ENCODE results near the gene CEMIP2. TPM values are rescaled to one million over a fixed set of nuclear protein-coding genes. Genes with fewer than 3 reads are reported as not detected.

Gene CEMIP2
- total and polyA plus RNA-seq, 4 donors, result 24.6 to 64.9 (median 48.6) TPM

DNA sequence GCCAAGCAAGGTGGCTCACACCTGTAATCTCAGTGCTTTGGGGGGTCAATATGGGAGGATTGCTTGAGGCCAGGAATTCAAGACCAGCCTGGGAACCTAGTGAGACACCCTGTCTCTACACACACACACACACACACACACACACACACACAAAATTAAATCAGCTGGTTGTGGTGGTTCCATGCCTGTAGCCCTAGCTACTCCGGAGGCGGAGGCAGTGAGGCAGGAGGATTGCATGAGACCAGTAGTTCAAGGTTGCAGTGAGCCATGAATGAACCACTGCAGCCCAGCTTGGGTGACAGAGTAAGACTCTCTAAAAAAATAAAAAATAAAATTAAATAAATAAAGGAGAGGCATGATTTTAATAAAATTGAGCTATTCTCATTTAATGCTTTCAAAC is 13.1 kb downstream of the CEMIP2 start:
- H3K4me3 ChIP-seq (ENCODE audit: low read depth, low read length), result no peak overlapping the region
- H3K27ac ChIP-seq (ENCODE audit: low read depth, low read length), result no peak overlapping the region
- no peaks in the 10 kb centered on the region for H3K4me1 ChIP-seq (ENCODE audit: control insufficient read depth, insufficient read depth, low read length)
- no peak for DNase-seq (ENCODE audit: low read depth in 4 of 6, low spot score in 6 of 6)
- no peaks in the 10 kb centered on the region for H3K9me3 ChIP-seq (ENCODE audit: control insufficient read depth, insufficient read depth, low read length)
- H3K36me3 ChIP-seq (ENCODE audit: control insufficient read depth, insufficient read depth, low read length), result no peaks in the 10 kb centered on the region
- 100% methylated on average over 2 of the region's 2 CpGs for WGBS (ENCODE audit: insufficient coverage)
- H3K27me3 ChIP-seq (ENCODE audit: control insufficient read depth, insufficient read depth, low read length), result peaks cover 2% of the 10 kb centered on the region

DNA sequence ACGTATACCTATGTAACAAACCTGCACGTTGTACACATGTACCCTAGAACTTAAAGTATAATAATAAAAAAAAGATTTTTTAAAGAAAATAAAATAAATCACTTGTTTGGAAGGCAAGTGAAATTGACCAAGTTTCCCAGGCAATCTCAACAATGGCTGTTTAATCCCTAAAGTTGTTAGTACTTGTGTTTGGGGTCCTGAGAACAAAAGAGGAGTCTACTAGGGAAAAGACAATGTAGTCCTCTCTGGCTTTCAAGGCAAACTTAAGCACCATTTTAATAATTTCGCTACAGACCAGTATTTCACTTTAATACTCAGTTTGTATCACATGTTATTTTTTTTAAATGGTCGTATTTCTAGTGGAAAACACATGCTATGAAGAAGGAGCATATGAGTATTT is 14.2 kb downstream of the CEMIP2 start:
- no peak for DNase-seq (ENCODE audit: low read depth in 4 of 6, low spot score in 6 of 6)
- Histone ChIP-seq H3K4me3 (ENCODE audit: low read depth, low read length) (no peak overlapping the region), H3K36me3 (ENCODE audit: control insufficient read depth, insufficient read depth, low read length) (no peaks in the 10 kb centered on the region), H3K27me3 (ENCODE audit: control insufficient read depth, insufficient read depth, low read length) (peaks cover 2% of the 10 kb centered on the region), H3K9me3 (ENCODE audit: control insufficient read depth, insufficient read depth, low read length) (no peaks in the 10 kb centered on the region), H3K27ac (ENCODE audit: low read depth, low read length) (no peak overlapping the region), H3K4me1 (ENCODE audit: control insufficient read depth, insufficient read depth, low read length) (no peaks in the 10 kb centered on the region)
- WGBS (ENCODE audit: insufficient coverage), result no CpG with 5 or more reads among the region's 4 CpGs

DNA sequence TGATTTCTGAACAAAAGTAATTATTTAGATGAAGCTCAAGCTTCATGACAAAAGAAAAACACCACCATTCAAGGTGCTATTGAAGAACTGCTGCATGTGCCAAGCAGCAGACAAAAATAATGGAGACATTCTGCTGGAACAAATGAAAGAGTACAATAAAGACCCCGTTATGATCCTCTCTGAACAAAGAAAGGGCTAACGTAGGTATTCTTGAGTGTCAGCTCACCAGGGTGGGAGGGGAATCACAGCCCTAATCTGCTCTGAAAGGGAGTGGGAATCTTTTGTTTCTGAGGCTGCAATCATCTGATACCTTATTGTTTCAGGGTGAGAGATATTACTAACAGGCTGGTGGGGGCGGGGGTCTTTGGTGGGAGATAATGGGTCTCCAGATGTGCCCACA is 15.4 kb downstream of the CEMIP2 start:
- Histone ChIP-seq H3K4me1 (ENCODE audit: control insufficient read depth, insufficient read depth, low read length) (no peaks in the 10 kb centered on the region), H3K9me3 (ENCODE audit: control insufficient read depth, insufficient read depth, low read length) (no peaks in the 10 kb centered on the region), H3K4me3 (ENCODE audit: low read depth, low read length) (no peak overlapping the region), H3K27ac (ENCODE audit: low read depth, low read length) (no peak overlapping the region), H3K36me3 (ENCODE audit: control insufficient read depth, insufficient read depth, low read length) (no peaks in the 10 kb centered on the region), H3K27me3 (ENCODE audit: control insufficient read depth, insufficient read depth, low read length) (no peaks in the 10 kb centered on the region)
- DNase-seq (ENCODE audit: low read depth in 4 of 6, low spot score in 6 of 6), result no peak
- 40% methylated on average over 2 of the region's 3 CpGs for WGBS (ENCODE audit: insufficient coverage)

DNA sequence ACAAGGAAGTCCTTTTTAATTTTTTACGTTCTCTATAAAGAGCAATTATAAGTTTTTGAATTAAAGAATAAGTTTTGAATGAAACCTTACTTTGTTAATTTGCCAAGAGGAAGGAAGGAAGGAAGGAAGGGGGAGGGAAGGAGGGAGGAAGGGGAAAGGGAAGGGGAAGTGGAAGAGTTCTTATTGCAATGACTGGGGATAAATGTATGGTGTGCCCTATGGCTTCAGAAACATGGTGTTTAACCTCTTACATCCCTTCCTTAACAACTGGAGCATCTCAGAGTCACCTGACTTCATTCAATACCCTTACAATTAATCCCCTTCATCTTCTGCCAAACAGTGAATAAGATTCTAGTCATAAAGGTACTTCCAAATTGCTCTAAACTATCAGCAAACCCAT is 16.0 kb downstream of the CEMIP2 start:
- Histone ChIP-seq H3K4me3 (ENCODE audit: low read depth, low read length) (no peak overlapping the region), H3K27me3 (ENCODE audit: control insufficient read depth, insufficient read depth, low read length) (no peaks in the 10 kb centered on the region), H3K36me3 (ENCODE audit: control insufficient read depth, insufficient read depth, low read length) (no peaks in the 10 kb centered on the region), H3K27ac (ENCODE audit: low read depth, low read length) (no peak overlapping the region), H3K9me3 (ENCODE audit: control insufficient read depth, insufficient read depth, low read length) (no peaks in the 10 kb centered on the region), H3K4me1 (ENCODE audit: control insufficient read depth, insufficient read depth, low read length) (no peaks in the 10 kb centered on the region)
- no peak for DNase-seq (ENCODE audit: low read depth in 4 of 6, low spot score in 6 of 6)
- no CpG with 5 or more reads among the region's 1 CpG for WGBS (ENCODE audit: insufficient coverage)

DNA sequence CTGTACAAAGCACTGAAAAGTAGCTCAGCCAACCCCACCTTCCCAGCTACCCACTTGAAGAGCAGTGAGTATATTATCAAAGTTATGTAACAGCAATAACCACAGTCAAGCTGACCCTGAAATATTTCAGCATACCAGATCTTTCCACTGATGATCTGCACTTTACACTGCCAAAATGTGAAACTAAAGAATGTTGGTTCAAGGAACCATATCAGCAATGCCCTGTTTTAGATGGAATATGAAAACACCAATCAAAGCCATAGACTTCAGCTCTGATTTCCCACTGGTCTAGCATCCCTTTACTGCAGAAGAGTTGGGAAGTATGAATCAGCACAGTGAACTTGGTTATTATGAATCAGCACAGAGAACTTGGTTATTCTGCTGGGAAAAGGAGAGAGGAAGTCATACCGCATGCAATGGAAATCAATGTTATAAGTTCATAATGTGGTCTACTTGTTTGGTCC is 20.0 kb downstream of the CEMIP2 start:
- H3K4me1 ChIP-seq (ENCODE audit: control insufficient read depth, insufficient read depth, low read length), result no peaks in the 10 kb centered on the region
- no peaks in the 10 kb centered on the region for H3K27me3 ChIP-seq (ENCODE audit: control insufficient read depth, insufficient read depth, low read length)
- H3K27ac ChIP-seq (ENCODE audit: low read depth, low read length), result no peak overlapping the region
- WGBS (ENCODE audit: insufficient coverage), result no CpG with 5 or more reads among the region's 1 CpG
- H3K4me3 ChIP-seq (ENCODE audit: low read depth, low read length), result no peak overlapping the region
- H3K36me3 ChIP-seq (ENCODE audit: control insufficient read depth, insufficient read depth, low read length), result peaks cover 2% of the 10 kb centered on the region
- no peak for DNase-seq (ENCODE audit: low read depth in 4 of 6, low spot score in 6 of 6)
- H3K9me3 ChIP-seq (ENCODE audit: control insufficient read depth, insufficient read depth, low read length), result no peaks in the 10 kb centered on the region

DNA sequence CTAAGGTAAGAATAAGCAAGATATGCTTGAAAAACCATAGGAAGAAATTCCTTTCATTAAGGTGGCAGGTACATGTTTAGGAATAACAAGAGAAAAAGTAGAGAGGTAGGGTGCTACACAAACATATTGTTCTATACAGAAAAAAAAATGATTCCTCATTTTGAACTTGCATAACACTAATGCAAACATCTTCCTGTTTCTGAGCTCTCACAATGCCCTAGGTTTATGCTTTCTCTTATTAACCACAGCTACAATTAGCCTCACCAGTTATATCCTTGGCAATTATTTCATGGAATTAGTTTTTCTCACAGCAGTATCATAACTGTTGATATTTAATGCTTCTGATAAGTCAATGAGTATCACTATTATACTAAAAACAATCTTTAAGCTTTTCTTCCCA is 20.7 kb downstream of the CEMIP2 start:
- DNase-seq (ENCODE audit: low read depth in 4 of 6, low spot score in 6 of 6), result no peak
- Histone ChIP-seq H3K9me3 (ENCODE audit: control insufficient read depth, insufficient read depth, low read length) (no peaks in the 10 kb centered on the region), H3K4me1 (ENCODE audit: control insufficient read depth, insufficient read depth, low read length) (no peaks in the 10 kb centered on the region), H3K27ac (ENCODE audit: low read depth, low read length) (no peak overlapping the region), H3K4me3 (ENCODE audit: low read depth, low read length) (no peak overlapping the region), H3K36me3 (ENCODE audit: control insufficient read depth, insufficient read depth, low read length) (peaks cover 2% of the 10 kb centered on the region), H3K27me3 (ENCODE audit: control insufficient read depth, insufficient read depth, low read length) (no peaks in the 10 kb centered on the region)

DNA sequence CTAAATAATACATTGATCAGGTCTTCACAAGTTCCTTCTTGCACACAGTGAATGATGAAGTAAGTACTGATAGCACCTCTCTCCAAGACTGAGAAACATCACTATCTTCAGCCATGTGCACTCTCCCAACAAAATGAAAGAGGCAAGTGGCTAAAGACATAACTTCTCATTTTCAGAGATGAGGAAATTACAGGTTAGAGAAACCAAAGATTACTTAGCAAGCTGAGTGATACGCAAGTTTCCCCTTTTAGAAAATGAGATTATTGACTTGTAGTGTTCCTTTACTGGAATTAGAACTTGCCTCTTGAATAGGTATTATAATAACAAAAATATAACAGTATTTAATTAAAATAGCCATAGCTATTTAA is 21.6 kb downstream of the CEMIP2 start:
- Histone ChIP-seq H3K36me3 (ENCODE audit: control insufficient read depth, insufficient read depth, low read length) (peaks cover 2% of the 10 kb centered on the region), H3K4me3 (ENCODE audit: low read depth, low read length) (no peak overlapping the region), H3K4me1 (ENCODE audit: control insufficient read depth, insufficient read depth, low read length) (no peaks in the 10 kb centered on the region), H3K9me3 (ENCODE audit: control insufficient read depth, insufficient read depth, low read length) (no peaks in the 10 kb centered on the region), H3K27me3 (ENCODE audit: control insufficient read depth, insufficient read depth, low read length) (no peaks in the 10 kb centered on the region), H3K27ac (ENCODE audit: low read depth, low read length) (no peak overlapping the region)
- no CpG with 5 or more reads among the region's 1 CpG for WGBS (ENCODE audit: insufficient coverage)
- DNase-seq (ENCODE audit: low read depth in 4 of 6, low spot score in 6 of 6), result no peak

DNA sequence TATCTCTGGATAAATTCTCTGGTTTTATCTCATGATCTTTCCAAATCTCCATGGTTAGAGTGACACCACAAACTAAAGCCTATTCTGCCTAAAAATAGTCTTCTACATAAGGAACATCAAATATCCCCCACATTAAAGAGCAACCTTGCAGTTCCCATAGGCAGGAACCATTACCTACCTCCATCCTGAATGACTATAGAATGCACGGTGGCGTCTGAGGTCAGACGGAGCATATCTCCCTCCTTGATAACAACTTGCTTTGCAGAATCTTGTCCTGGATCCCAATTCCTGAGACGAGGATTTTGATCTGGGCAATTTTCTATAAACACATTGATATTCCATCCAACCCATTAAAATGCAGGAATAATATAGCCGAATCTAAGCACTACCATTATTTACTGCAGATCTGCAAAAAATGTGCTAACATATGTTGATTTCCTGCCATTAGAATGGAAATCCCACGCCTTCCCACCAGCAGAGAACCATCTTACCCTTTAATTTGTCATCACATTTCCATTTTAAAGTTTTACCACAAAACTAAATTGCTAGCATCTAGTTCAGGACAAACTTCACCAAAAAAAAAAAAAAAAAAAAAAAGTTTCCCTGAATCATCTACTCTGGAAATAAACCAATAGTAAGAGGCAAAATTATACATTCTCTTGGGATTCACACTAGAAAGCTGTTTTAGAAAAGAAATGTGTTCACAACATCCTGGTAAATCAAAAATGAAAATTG is 22.1 kb downstream of the CEMIP2 start:
- Histone ChIP-seq H3K36me3 (ENCODE audit: control insufficient read depth, insufficient read depth, low read length) (peaks cover 2% of the 10 kb centered on the region), H3K27me3 (ENCODE audit: control insufficient read depth, insufficient read depth, low read length) (no peaks in the 10 kb centered on the region), H3K9me3 (ENCODE audit: control insufficient read depth, insufficient read depth, low read length) (no peaks in the 10 kb centered on the region), H3K4me3 (ENCODE audit: low read depth, low read length) (no peak overlapping the region), H3K27ac (ENCODE audit: low read depth, low read length) (no peak overlapping the region), H3K4me1 (ENCODE audit: control insufficient read depth, insufficient read depth, low read length) (no peaks in the 10 kb centered on the region)
- DNase-seq (ENCODE audit: low read depth in 4 of 6, low spot score in 6 of 6), result no peak
- 76% methylated on average over 6 of the region's 6 CpGs for WGBS (ENCODE audit: insufficient coverage)

DNA sequence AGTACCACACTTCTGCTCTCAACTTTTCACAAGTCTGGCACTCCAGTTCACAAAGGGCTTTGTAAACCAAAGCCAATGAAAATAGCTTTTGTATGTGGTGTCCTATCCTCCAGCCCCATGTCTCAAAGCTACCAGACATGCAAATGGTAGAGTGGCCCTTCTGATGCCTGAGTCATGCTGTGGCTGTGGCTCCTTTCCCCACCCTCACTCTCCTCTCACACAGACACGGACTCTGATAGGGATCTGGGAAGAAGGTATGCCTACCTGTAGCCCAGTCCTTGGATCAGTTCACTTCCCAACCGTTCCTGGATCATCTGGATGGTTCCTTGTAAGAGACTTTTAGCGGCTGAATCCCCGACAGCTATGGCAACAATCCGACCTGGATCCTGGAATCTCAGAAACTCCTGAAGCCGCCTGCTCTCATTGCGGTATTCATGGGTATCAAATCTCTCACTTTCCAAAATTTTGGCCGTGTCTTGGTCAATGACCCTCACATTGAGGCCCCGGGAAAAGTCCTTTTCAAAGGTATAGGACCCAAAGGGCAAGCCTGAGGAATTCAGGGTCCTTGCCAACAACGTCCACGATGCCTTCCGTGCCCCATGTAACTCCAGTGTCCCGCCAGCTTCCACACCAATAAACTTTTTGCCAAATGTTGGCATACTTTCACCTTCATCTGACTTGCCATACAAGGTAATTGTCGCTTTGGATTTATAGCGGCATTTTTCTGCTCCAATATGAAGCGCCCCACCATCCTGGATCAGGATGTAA is 23.4 kb downstream of the CEMIP2 start:
- DNase-seq (ENCODE audit: low read depth in 4 of 6, low spot score in 6 of 6), result no peak
- Histone ChIP-seq H3K9me3 (ENCODE audit: control insufficient read depth, insufficient read depth, low read length) (no peaks in the 10 kb centered on the region), H3K27me3 (ENCODE audit: control insufficient read depth, insufficient read depth, low read length) (no peaks in the 10 kb centered on the region), H3K36me3 (ENCODE audit: control insufficient read depth, insufficient read depth, low read length) (peaks cover 2% of the 10 kb centered on the region), H3K4me1 (ENCODE audit: control insufficient read depth, insufficient read depth, low read length) (no peaks in the 10 kb centered on the region), H3K4me3 (ENCODE audit: low read depth, low read length) (no peak overlapping the region), H3K27ac (ENCODE audit: low read depth, low read length) (no peak overlapping the region)
- WGBS (ENCODE audit: insufficient coverage), result 96% methylated on average over 16 of the region's 16 CpGs

DNA sequence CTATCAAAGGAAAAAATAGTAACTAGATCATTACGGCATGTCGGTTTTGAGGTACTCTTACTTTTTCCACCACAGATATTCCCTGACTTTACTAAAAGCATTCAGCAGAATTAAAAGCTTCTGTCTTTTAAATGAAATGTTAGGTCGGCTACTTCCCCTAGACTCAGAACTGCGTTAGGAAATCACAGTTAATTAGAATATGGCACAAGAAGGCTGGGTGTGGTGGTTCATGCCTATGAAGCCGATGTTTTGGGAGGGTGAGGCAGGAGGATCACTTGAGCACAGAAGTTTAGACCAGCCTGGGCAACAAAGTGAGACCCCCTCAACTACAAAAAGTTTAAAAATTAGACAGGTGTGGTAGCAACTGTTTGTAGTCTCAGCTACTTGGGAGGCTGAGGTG is 24.4 kb downstream of the CEMIP2 start:
- no CpG with 5 or more reads among the region's 5 CpGs for WGBS (ENCODE audit: insufficient coverage)
- no peak overlapping the region for H3K27ac ChIP-seq (ENCODE audit: low read depth, low read length)
- peaks cover 2% of the 10 kb centered on the region for H3K36me3 ChIP-seq (ENCODE audit: control insufficient read depth, insufficient read depth, low read length)
- DNase-seq (ENCODE audit: low read depth in 4 of 6, low spot score in 6 of 6), result no peak
- no peaks in the 10 kb centered on the region for H3K27me3 ChIP-seq (ENCODE audit: control insufficient read depth, insufficient read depth, low read length)
- no peak overlapping the region for H3K4me3 ChIP-seq (ENCODE audit: low read depth, low read length)
- H3K9me3 ChIP-seq (ENCODE audit: control insufficient read depth, insufficient read depth, low read length), result no peaks in the 10 kb centered on the region
- no peaks in the 10 kb centered on the region for H3K4me1 ChIP-seq (ENCODE audit: control insufficient read depth, insufficient read depth, low read length)
